HG02678 (cell line): Measurements from ENCODE around the gene TBKBP1.
"Not testable (repeated sequence)": the region's sequence is repeated elsewhere in the genome, so short reads cannot be mapped to it uniquely, and the experiment has no call there.

ENCODE experiments used
- ATAC-seq: cut with Tn5 transposase; IDR thresholded peaks from one replicate; pipeline ENCODE4 v1.9.1; 2021; ENCODE audit warnings: mild to moderate bottlenecking, moderate library complexity; ENCODE audit not compliant: unreplicated experiment

Gene TBKBP1

GRCh38 chr17:47678196-47678595 lies 15.8 kb upstream of the TBKBP1 start:
- no peak for ATAC-seq

GRCh38 chr17:47682138-47682537 lies 11.8 kb upstream of the TBKBP1 start:
- no peak for ATAC-seq

GRCh38 chr17:47682727-47683126 lies 11.2 kb upstream of the TBKBP1 start:
- not testable (repeated sequence) for ATAC-seq

GRCh38 chr17:47684025-47684424 lies 9.9 kb upstream of the TBKBP1 start:
- no peak for ATAC-seq

GRCh38 chr17:47684535-47685193 lies 9.3 kb upstream of the TBKBP1 start:
- no peak for ATAC-seq

- ATAC-seq: no peak
These were observed 8.2 kb upstream of the TBKBP1 start for GRCh38 chr17:47685556-47686275.

- no peak for ATAC-seq
These were observed 7.7 kb upstream of the TBKBP1 start for GRCh38 chr17:47686276-47686635.

GRCh38 chr17:47686664-47687327 lies 7.2 kb upstream of the TBKBP1 start:
- no peak for ATAC-seq

GRCh38 chr17:47687328-47687690 lies 6.7 kb upstream of the TBKBP1 start:
- ATAC-seq: no peak

- ATAC-seq: no peak
These were observed 6.2 kb upstream of the TBKBP1 start for GRCh38 chr17:47687748-47688147.

GRCh38 chr17:47690121-47690520 lies 3.8 kb upstream of the TBKBP1 start:
- ATAC-seq: no peak

- no peak for ATAC-seq
These were observed 1.6 kb upstream of the TBKBP1 start for GRCh38 chr17:47692137-47692894.

- no peak for ATAC-seq
These were observed 848 bp upstream of the TBKBP1 start for GRCh38 chr17:47692895-47693730.

GRCh38 chr17:47694581-47695428 lies 844 bp downstream of the TBKBP1 start:
- no peak for ATAC-seq

- no peak for ATAC-seq
These were observed 1.7 kb downstream of the TBKBP1 start for GRCh38 chr17:47695429-47696376.

GRCh38 chr17:47696717-47697642 lies 3.0 kb downstream of the TBKBP1 start:
- no peak for ATAC-seq

GRCh38 chr17:47697906-47698711 lies 4.1 kb downstream of the TBKBP1 start:
- ATAC-seq: no peak
